B cell (primary cell): ENCODE results near the gene RAB30. TPM values are rescaled to one million over a fixed set of nuclear protein-coding genes. Genes with fewer than 3 reads are reported as not detected.

Experiments used
- ATAC-seq: fragments of 200-7000 bp; cut with Tn5 transposase; one replicate; pipeline ENCODE4 v1.10.0; 2021; ENCODE audit warnings: low read depth, mild to moderate bottlenecking, moderate number of reproducible peaks, moderate library complexity
- CTCF ChIA-PET: fragments of 350-600 bp; sonication (Branson Sonifier 250); formaldehyde crosslinking; loops from one replicate; lab custom pipeline; 2021; ENCODE audit warnings: antibody characterized with exemption, inconsistent platforms; lab: Charles Lee
- POLR2A ChIA-PET: fragments of 350-600 bp; sonication (Branson Sonifier 250); formaldehyde crosslinking; loops from one replicate; lab custom pipeline; 2021; ENCODE audit warnings: antibody characterized with exemption; lab: Charles Lee
- DNase-seq: peaks from one replicate; pipeline ENCODE4 v3.0.0; 2013
- H2AFZ ChIP-seq: 2 replicates; pipeline ENCODE4 v1.6.1; 2012; ENCODE audit warnings: mild to moderate bottlenecking, low read depth, low read length; ENCODE audit not compliant: insufficient read depth, poor library complexity, severe bottlenecking
- H3K27ac ChIP-seq, 2 donors: 1 replicate in 1 of 2; 2 replicates in 1 of 2; pipeline ENCODE4 v1.5.1; 2012 to 2013; ENCODE audit warnings: low read length in 2 of 2, mild to moderate bottlenecking in 2 of 2, moderate library complexity in 1 of 2
- H3K27me3 ChIP-seq, 4 experiments: fragments of 200-600 bp in 1 of 4; sonication (generic) in 1 of 4; replicated peaks in 1 of 4; 1 replicate in 2 of 4; 2 replicates in 2 of 4; pipeline versions ENCODE4 v1.6.1 to v1.7.0; 2013 to 2016; ENCODE audit warnings: low read length in 3 of 4, mild to moderate bottlenecking in 2 of 4, mixed read lengths in 1 of 4, moderate library complexity in 1 of 4; ENCODE audit not compliant: insufficient read depth in 4 of 4, control insufficient read depth in 3 of 4; ENCODE audit errors: control extremely low read depth in 1 of 4
- H3K36me3 ChIP-seq, 2 experiments: replicated peaks in 1 of 2; 1 replicate in 1 of 2; 2 replicates in 1 of 2; pipeline versions ENCODE4 v1.6.1 to v1.7.1; 2013; ENCODE audit warnings: low read length in 1 of 2; ENCODE audit not compliant: insufficient read depth in 2 of 2, control insufficient read depth in 1 of 2; ENCODE audit errors: control extremely low read depth in 1 of 2, extremely low read depth in 1 of 2
- H3K4me1 ChIP-seq, 2 donors: fragments of 200-600 bp in 1 of 2; sonication (generic) in 1 of 2; 1 replicate in 1 of 2; 2 replicates in 1 of 2; pipeline versions ENCODE4 v1.5.1 to v1.6.1; 2013 to 2017; ENCODE audit warnings: low read length in 2 of 2; ENCODE audit not compliant: control insufficient read depth in 2 of 2, insufficient read depth in 2 of 2
- H3K4me2 ChIP-seq: replicated peaks from 2 replicates; pipeline ENCODE3; 2012; ENCODE audit warnings: mild to moderate bottlenecking, low read depth, low read length; ENCODE audit not compliant: poor library complexity, severe bottlenecking
- H3K4me3 ChIP-seq, 5 experiments: fragments of 200-600 bp in 1 of 5; sonication (generic) in 1 of 5; 1 replicate in 3 of 5; 2 replicates in 2 of 5; pipeline versions ENCODE4 v1.5.1 to v1.7.0; 2011 to 2016; ENCODE audit warnings: low read length in 4 of 5, mild to moderate bottlenecking in 4 of 5, low read depth in 2 of 5, control low read depth in 1 of 5, moderate library complexity in 1 of 5; ENCODE audit not compliant: insufficient read depth in 1 of 5; ENCODE audit errors: control extremely low read depth in 1 of 5, extremely low read depth in 1 of 5
- H3K79me2 ChIP-seq: fragments of 200-600 bp; sonication (generic); one replicate; pipeline ENCODE4 v1.6.0; 2016; ENCODE audit warnings: low read length; ENCODE audit not compliant: control insufficient read depth, insufficient read depth
- H3K9ac ChIP-seq: fragments of 200-600 bp; sonication (generic); 2 replicates; pipeline ENCODE4 v1.6.1; 2017; ENCODE audit warnings: mild to moderate bottlenecking, low read length, moderate library complexity
- H3K9me3 ChIP-seq, 3 donors: one replicate each; pipeline versions ENCODE4 v1.6.1 to v1.7.1; 2013; ENCODE audit warnings: low read length in 2 of 3; ENCODE audit not compliant: control insufficient read depth in 2 of 3, insufficient read depth in 1 of 3; ENCODE audit errors: control extremely low read depth in 1 of 3
- H4K20me1 ChIP-seq: 2 replicates; pipeline ENCODE4 v1.6.0; 2012; ENCODE audit warnings: mild to moderate bottlenecking, low read length; ENCODE audit not compliant: insufficient read depth, control insufficient read depth, poor library complexity, severe bottlenecking
- H3K27ac Mint-ChIP-seq: one replicate; pipeline ENCODE4 v1.8.0; 2021; ENCODE audit warnings: mixed read lengths
- H3K27me3 Mint-ChIP-seq: one replicate; pipeline ENCODE4 v1.8.0; 2021; ENCODE audit warnings: mixed read lengths
- H3K4me1 Mint-ChIP-seq: one replicate; pipeline ENCODE4 v1.8.0; 2021; ENCODE audit warnings: mixed read lengths
- H3K4me3 Mint-ChIP-seq: one replicate; pipeline ENCODE4 v1.8.0; 2021; ENCODE audit warnings: mixed read lengths
- H3K9me3 Mint-ChIP-seq: one replicate; pipeline ENCODE4 v1.8.0; 2022; ENCODE audit warnings: mixed read lengths; ENCODE audit not compliant: insufficient read depth
- CTCF ChIP-seq: fragments of 200-600 bp; IDR thresholded peaks from one replicate; pipeline ENCODE4 v1.8.0; 2022; ENCODE audit warnings: antibody characterized with exemption, mild to moderate bottlenecking
- EZH2 ChIP-seq: IDR thresholded peaks from 2 replicates; pipeline ENCODE4 v1.6.1; 2012; ENCODE audit warnings: borderline replicate concordance, low read depth, mild to moderate bottlenecking, moderate library complexity, low read length; ENCODE audit not compliant: insufficient read depth, poor library complexity, severe bottlenecking
- WGBS: methylation state at CpG from one replicate; pipeline ENCODE4 v1.1.5; 2013; ENCODE audit warnings: missing lambda C conversion rate; ENCODE audit not compliant: insufficient coverage; 5-methylcytosine and 5-hydroxymethylcytosine counted together
- intact Hi-C: fragments of 100-400 bp; cut with micrococcal nuclease; formaldehyde crosslinking; loops from one replicate; pipeline ENCODE4 v1.10.0; 2022
- polyA plus RNA-seq: library from polyadenylated mRNA; depleted of rRNA; stranded (reverse); fragments of >200 nt; gene quantifications from 2 replicates; pipeline ENCODE4 v1.2.3, GENCODE V29; 2012
- total RNA-seq, 2 donors: library from RNA; stranded (reverse); fragments of 120-200 nt in 1 of 2; gene quantifications; 1 replicate in 1 of 2; 2 replicates in 1 of 2; pipeline versions ENCODE4 v1.2.3 to v1.2.4, GENCODE V29; 2013 to 2022

The RAB30 gene
- total and polyA plus RNA-seq, 2 donors (not counting 1 experiment from before 2014, with no cell fraction given) = 26.6 to 214 TPM

GRCh38 chr11:82932564-82932963, 139.1 kb downstream of the RAB30 start:
- Mint-ChIP-seq H3K4me3 (no peak overlapping the region), H3K4me1 (peaks cover 43% of the 10 kb centered on the region)
- POLR2A ChIA-PET = no interaction called here

GRCh38 chr11:82930734-82931133, 141.0 kb downstream of the RAB30 start:
- H3K9me3 Mint-ChIP-seq = no peaks in the 10 kb centered on the region
- intact Hi-C loops = loop anchor here (5.0 kb wide), 1 partner anchor 42 kb away; no protein-coding TSS in a partner anchor
- no peaks in the 10 kb centered on the region for H3K27me3 Mint-ChIP-seq
- no peaks in the 10 kb centered on the region for H4K20me1 ChIP-seq
- no peak for ATAC-seq
- no peaks in the 10 kb centered on the region for H3K36me3 ChIP-seq
- POLR2A ChIA-PET = interaction anchor here (0.9 to 1.3 kb wide), 2 partner anchors 30 to 154 kb away, joined by 3 to 8 read pairs; no protein-coding TSS in a partner anchor
- H3K4me1 Mint-ChIP-seq = peaks cover 50% of the 10 kb centered on the region
- H3K4me1 ChIP-seq = peaks cover 33 to 48% of the 10 kb centered on the region in 2 donors
- CTCF ChIA-PET = interaction anchor here (0.6 to 2.1 kb wide), 12 partner anchors 11 to 362 kb away, joined by 3 to 12 read pairs (median 5); partner anchors contain the start of genes DDIAS and PRCP
- H3K4me3 ChIP-seq = peak overlapping the region in 1 of 5 experiments; percentile 43
- DNase-seq = no peak
- no peaks in the 10 kb centered on the region for H3K27me3 ChIP-seq
- H3K79me2 ChIP-seq = peaks cover 9% of the 10 kb centered on the region
- peak overlapping the region; percentile 9 for H3K9ac ChIP-seq
- H3K27ac ChIP-seq = peak overlapping the region; percentile 69 to 82
- no CpG with 5 or more reads among the region's 2 CpGs for WGBS
- H3K27ac Mint-ChIP-seq = peak overlapping the region; percentile 76
- peak overlapping the region; percentile 30 for H2AFZ ChIP-seq
- H3K4me2 ChIP-seq = peak overlapping the region; percentile 62
- no peaks in the 10 kb centered on the region for H3K9me3 ChIP-seq
- TF ChIP-seq EZH2 (no peak), CTCF (no peak)
- H3K4me3 Mint-ChIP-seq = no peak overlapping the region

More at GRCh38 chr11:82932564-82932963, 139.1 kb downstream of the RAB30 start:
- Mint-ChIP-seq H3K9me3 (no peaks in the 10 kb centered on the region), H3K27ac (peak overlapping the region; percentile 50), H3K27me3 (no peaks in the 10 kb centered on the region)
- H3K27ac ChIP-seq = no peak overlapping the region
- CTCF ChIA-PET = interaction anchor here (1.0 to 1.7 kb wide), 2 partner anchors 25 to 248 kb away, joined by 3 to 6 read pairs; no protein-coding TSS in a partner anchor
- H3K4me2 ChIP-seq = no peak overlapping the region
- H3K9ac ChIP-seq = no peak overlapping the region
- intact Hi-C loops = loop anchor here (5.0 kb wide), 1 partner anchor 40 kb away; no protein-coding TSS in a partner anchor
- H3K4me1 ChIP-seq = peaks cover 33 to 46% of the 10 kb centered on the region in 2 donors
- ATAC-seq (no peak), DNase-seq (no peak)
- WGBS = no CpG with 5 or more reads among the region's 1 CpG
- no peaks in the 10 kb centered on the region for H4K20me1 ChIP-seq
- H3K27me3 ChIP-seq = no peaks in the 10 kb centered on the region
- H2AFZ ChIP-seq = peak overlapping the region; percentile 15
- H3K79me2 ChIP-seq = peaks cover 2% of the 10 kb centered on the region
- H3K4me3 ChIP-seq = no peak overlapping the region
- TF ChIP-seq EZH2 = no peak
- no peaks in the 10 kb centered on the region for H3K9me3 ChIP-seq
- H3K36me3 ChIP-seq = no peaks in the 10 kb centered on the region
